ENCODE data around the gene TMEM212.

DNA sequence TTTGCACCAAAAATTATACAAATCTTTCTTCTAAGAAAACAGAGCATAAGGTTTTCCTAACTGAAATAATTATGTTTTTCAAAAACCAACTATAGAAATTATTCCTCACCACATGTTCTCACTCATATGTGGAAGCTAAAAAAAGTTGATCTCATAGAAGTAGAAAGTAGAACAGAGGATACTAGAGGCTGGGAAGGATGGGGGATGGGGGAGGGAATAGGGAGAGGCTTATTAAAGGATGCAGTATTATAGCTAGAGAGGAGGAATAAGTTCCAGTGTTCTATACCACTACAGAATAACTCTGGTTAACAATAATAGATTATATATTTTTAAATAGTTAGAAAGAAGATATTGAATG, 12.7 kb upstream of the TMEM212 start:
- no peak for TF ChIP-seq CTCF (IDR thresholded peaks at IDR 0.05)
- no peak for TF ChIP-seq POLR2A (IDR thresholded peaks at IDR 0.05)
